K562 (cell line): ENCODE measurements around the gene CEP57.

Experiments used
- CTCF ChIP-seq, 3 experiments: IDR thresholded peaks in 2 of 3; conservative IDR thresholded peaks in 1 of 3; 2 replicates each; pipeline ENCODE4 v1.5.1; 2011 to 2012; ENCODE audit warnings: low read length in 3 of 3, mild to moderate bottlenecking in 3 of 3, control low read depth in 2 of 3, improper control_type of control experiment in 1 of 3, inconsistent platforms in 1 of 3, low read depth in 1 of 3, mixed read lengths in 1 of 3, moderate library complexity in 1 of 3; ENCODE audit not compliant: insufficient read depth in 2 of 3
- SMAD1 ChIP-seq: fragments of 150-350 bp; IDR thresholded peaks from 2 replicates; pipeline ENCODE4 v1.6.1; 2014; ENCODE audit warnings: low read length, low read depth; ENCODE audit not compliant: partially characterized antibody

- TF ChIP-seq CTCF (IDR thresholded peaks at IDR 0.05 in 2 of 3, conservative IDR thresholded peaks at IDR 0.05 in 1 of 3; ENCODE audit: insufficient read depth in 2 of 3, low read depth in 1 of 3, low read length in 3 of 3), result no peak
- no peak for TF ChIP-seq SMAD1
These were observed 54.9 kb downstream of the CEP57 start for GRCh38 chr11:95845167-95845566.
